KMS-11 (cell line): Measurements from ENCODE around the gene HS3ST5.
"Not testable (repeated sequence)": the region's sequence is repeated elsewhere in the genome, so short reads cannot be mapped to it uniquely, and the experiment has no call there.

Experiments used
- H2AFZ ChIP-seq: fragments of 200-600 bp; sonication (generic); 2 replicates; pipeline ENCODE4 v1.6.1; 2016; ENCODE audit warnings: antibody characterized with exemption, mixed run types, low read depth
- H3K27ac ChIP-seq: fragments of 200-600 bp; sonication (generic); 2 replicates; pipeline ENCODE4 v1.6.1; 2016; ENCODE audit warnings: mild to moderate bottlenecking, mixed run types
- H3K27me3 ChIP-seq: fragments of 200-600 bp; sonication (generic); 2 replicates; pipeline ENCODE4 v1.6.1; 2017; ENCODE audit warnings: mild to moderate bottlenecking, low read depth, mixed run types, moderate library complexity; ENCODE audit not compliant: insufficient read depth
- H3K36me3 ChIP-seq: fragments of 200-600 bp; sonication (generic); 2 replicates; pipeline ENCODE4 v1.6.1; 2017; ENCODE audit warnings: mild to moderate bottlenecking, mixed run types; ENCODE audit not compliant: insufficient read depth
- H3K4me1 ChIP-seq: fragments of 200-600 bp; sonication (generic); 2 replicates; pipeline ENCODE4 v1.6.1; 2016; ENCODE audit warnings: mild to moderate bottlenecking, low read depth, mixed run types; ENCODE audit not compliant: poor library complexity, severe bottlenecking
- H3K4me2 ChIP-seq: fragments of 200-600 bp; sonication (generic); 2 replicates; pipeline ENCODE4 v1.7.0; 2016; ENCODE audit warnings: mild to moderate bottlenecking, mixed run types
- H3K4me3 ChIP-seq: fragments of 200-600 bp; sonication (generic); IDR thresholded peaks from 2 replicates; pipeline ENCODE4 v1.6.1; 2017; ENCODE audit warnings: low read depth, low read length, mixed read lengths; ENCODE audit not compliant: insufficient read depth
- H3K79me2 ChIP-seq: fragments of 200-600 bp; sonication (generic); 2 replicates; pipeline ENCODE4 v1.6.1; 2016; ENCODE audit warnings: low read depth, mixed run types; ENCODE audit not compliant: insufficient read depth
- H3K9ac ChIP-seq: fragments of 200-600 bp; sonication (generic); 2 replicates; pipeline ENCODE4 v1.6.1; 2016; ENCODE audit warnings: mild to moderate bottlenecking, mixed run types
- H4K20me1 ChIP-seq: fragments of 200-600 bp; sonication (generic); 2 replicates; pipeline ENCODE4 v1.6.1; 2016; ENCODE audit warnings: mild to moderate bottlenecking, mixed run types; ENCODE audit not compliant: insufficient read depth
- CTCF ChIP-seq: fragments of 200-600 bp; sonication (generic); conservative IDR thresholded peaks from 2 replicates; pipeline ENCODE4 v1.6.1; 2017; ENCODE audit warnings: low read depth, mild to moderate bottlenecking, antibody characterized with exemption, low read length, moderate library complexity, mixed read lengths

Gene HS3ST5

GRCh38 chr6:114049367-114049966 lies 293.4 kb downstream of the HS3ST5 start:
- Histone ChIP-seq H4K20me1 (no peaks in the 10 kb centered on the region), H3K4me2 (peak overlapping the region; percentile 51; the same call in 1 of the 2 replicates), H3K79me2 (no peaks in the 10 kb centered on the region), H2AFZ (no peak overlapping the region), H3K27ac (peak overlapping the region; percentile 42), H3K4me3 (no peak overlapping the region), H3K27me3 (no peaks in the 10 kb centered on the region), H3K36me3 (no peaks in the 10 kb centered on the region), H3K9ac (no peak overlapping the region), H3K4me1 (peaks cover 20% of the 10 kb centered on the region)
- TF ChIP-seq CTCF: no peak

- H3K27me3 ChIP-seq: not testable (repeated sequence)
These were observed 298.3 kb downstream of the HS3ST5 start for GRCh38 chr6:114044566-114044965.

GRCh38 chr6:114042267-114043016 lies 300.4 kb downstream of the HS3ST5 start:
- Histone ChIP-seq H3K9ac (no peak overlapping the region), H3K4me3 (no peak overlapping the region), H3K4me1 (peaks cover 40% of the 10 kb centered on the region), H4K20me1 (no peaks in the 10 kb centered on the region), H3K4me2 (no peak overlapping the region), H2AFZ (no peak overlapping the region), H3K27me3 (no peaks in the 10 kb centered on the region), H3K79me2 (no peaks in the 10 kb centered on the region), H3K27ac (no peak overlapping the region), H3K36me3 (no peaks in the 10 kb centered on the region)
- no peak for TF ChIP-seq CTCF

More at GRCh38 chr6:114044566-114044965, 298.3 kb downstream of the HS3ST5 start:
- H3K9ac ChIP-seq, H4K20me1 ChIP-seq, H3K4me2 ChIP-seq, H2AFZ ChIP-seq, H3K4me3 ChIP-seq, H3K79me2 ChIP-seq, H3K36me3 ChIP-seq, H3K27ac ChIP-seq: not testable (repeated sequence)
- peaks cover 40% of the 10 kb centered on the region for H3K4me1 ChIP-seq

- no peak overlapping the region for H3K4me3 ChIP-seq
- H3K27me3 ChIP-seq: no peaks in the 10 kb centered on the region
- H3K27ac ChIP-seq: peak overlapping the region; percentile 49
- TF ChIP-seq CTCF: no peak
- no peaks in the 10 kb centered on the region for H3K36me3 ChIP-seq
- H3K9ac ChIP-seq: no peak overlapping the region
- H2AFZ ChIP-seq: no peak overlapping the region
- no peaks in the 10 kb centered on the region for H3K79me2 ChIP-seq
- H3K4me2 ChIP-seq: peak overlapping the region; percentile 42
- H3K4me1 ChIP-seq: peaks cover 40% of the 10 kb centered on the region
- no peaks in the 10 kb centered on the region for H4K20me1 ChIP-seq
These were observed 302.0 kb downstream of the HS3ST5 start for GRCh38 chr6:114040871-114041270.

- peaks cover 40% of the 10 kb centered on the region for H3K4me1 ChIP-seq
- no peak overlapping the region for H3K4me3 ChIP-seq
- no peak overlapping the region for H2AFZ ChIP-seq
- H3K4me2 ChIP-seq: peak overlapping the region; percentile 42; the same call in 1 of the 2 replicates
- H3K79me2 ChIP-seq: no peaks in the 10 kb centered on the region
- peak overlapping the region; percentile 49; the same call in 1 of the 2 replicates for H3K27ac ChIP-seq
- H4K20me1 ChIP-seq: no peaks in the 10 kb centered on the region
- H3K27me3 ChIP-seq: no peaks in the 10 kb centered on the region
- TF ChIP-seq CTCF: no peak
- H3K9ac ChIP-seq: no peak overlapping the region
- H3K36me3 ChIP-seq: no peaks in the 10 kb centered on the region
These were observed 303.0 kb downstream of the HS3ST5 start for GRCh38 chr6:114039841-114040240.
